Esophagus squamous epithelium (tissue), 5 donors: ENCODE results near the gene BRME1. TPM values are rescaled to one million over a fixed set of nuclear protein-coding genes. Genes with fewer than 3 reads are reported as not detected.

Experiments
- DNase-seq: peaks from one replicate; lab custom pipeline; 2025; lab: John Stamatoyannopoulos, UW
- H3K27ac ChIP-seq, 4 donors: fragments of 200-600 bp; sonication (generic); one replicate each; pipeline ENCODE4 v1.5.1; 2016 to 2019; ENCODE audit warnings: mild to moderate bottlenecking in 1 of 4
- H3K27me3 ChIP-seq, 4 donors: fragments of 200-600 bp; sonication (generic); 1 replicate in 3 of 4; 2 replicates in 1 of 4; pipeline versions ENCODE4 v1.5.1 to v1.6.0; 2017 to 2021; ENCODE audit warnings: antibody characterized with exemption in 1 of 4
- H3K36me3 ChIP-seq, 3 donors: fragments of 200-600 bp; sonication (generic); one replicate each; pipeline ENCODE4 v1.5.1; 2016 to 2019
- H3K4me1 ChIP-seq, 3 donors: fragments of 200-600 bp; sonication (generic); one replicate each; pipeline ENCODE4 v1.5.1; 2017 to 2019
- H3K4me3 ChIP-seq, 4 donors: fragments of 200-600 bp; sonication (generic); 1 replicate in 3 of 4; 2 replicates in 1 of 4; pipeline ENCODE4 v1.5.1; 2016 to 2019; ENCODE audit warnings: mild to moderate bottlenecking in 2 of 4, moderate library complexity in 1 of 4
- H3K9me3 ChIP-seq, 3 donors: fragments of 200-600 bp; sonication (generic); one replicate each; pipeline ENCODE4 v1.5.1; 2016 to 2019
- CTCF ChIP-seq, 6 experiments: fragments of 450-650 bp in 4 of 6; fragments of 200-600 bp in 2 of 6; sonication (generic) in 2 of 6; IDR thresholded peaks; one replicate each; pipeline ENCODE4 v1.5.1; 2016 to 2019; ENCODE audit warnings: antibody characterized with exemption in 6 of 6, mild to moderate bottlenecking in 4 of 6, moderate library complexity in 4 of 6
- POLR2A ChIP-seq, 4 donors: fragments of 450-650 bp; IDR thresholded peaks; one replicate each; pipeline ENCODE4 v1.6.1; 2017; ENCODE audit warnings: antibody characterized with exemption in 4 of 4, mild to moderate bottlenecking in 4 of 4, moderate library complexity in 3 of 4
- WGBS, 2 donors: methylation state at CpG; one replicate each; pipeline ENCODE4 v1.1.5; 2018; 5-methylcytosine and 5-hydroxymethylcytosine counted together
- intact Hi-C: fragments of 100-400 bp; cut with DNase I; formaldehyde crosslinking; loops from one replicate; pipeline ENCODE4 v1.15.0; 2022
- total RNA-seq, 4 donors: library from RNA; depleted of rRNA; stranded (reverse); fragments of >200 nt; gene quantifications; one replicate each; pipeline ENCODE4 v1.1.0, GENCODE V29; 2016
- donor health status: DM: yes; HTN: yes; CAD: no.

The BRME1 gene
- total RNA-seq, 4 donors from 2014 or later: 1.8 to 6.3 (median 4.0) TPM

GRCh38 chr19:13892870-13893269, 13.0 kb downstream of the BRME1 start:
- TF ChIP-seq CTCF (IDR thresholded peaks at IDR 0.05) (no peak), POLR2A (IDR thresholded peaks at IDR 0.05) (no peak)
- 61 to 80% methylated on average over 8 to 9 of the region's 9 CpGs for WGBS, 2 donors
- no peak overlapping the region for H3K27ac ChIP-seq
- H3K4me3 ChIP-seq: no peak overlapping the region
- H3K4me1 ChIP-seq: peaks cover 4 to 14% (median 6%) of the 10 kb centered on the region in 3 donors
- intact Hi-C loops: no loop called here
- no peaks in the 10 kb centered on the region for H3K9me3 ChIP-seq
- H3K36me3 ChIP-seq: peaks cover 0 to 9% (median 0%) of the 10 kb centered on the region in 3 donors
- no peak for DNase-seq
- no peaks in the 10 kb centered on the region for H3K27me3 ChIP-seq

- Histone ChIP-seq H3K36me3 (peaks cover 0 to 9% (median 0%) of the 10 kb centered on the region in 3 donors), H3K27ac (no peak overlapping the region), H3K4me1 (peaks cover 17 to 41% (median 24%) of the 10 kb centered on the region in 3 donors), H3K9me3 (no peaks in the 10 kb centered on the region), H3K27me3 (no peaks in the 10 kb centered on the region), H3K4me3 (no peak overlapping the region)
- WGBS, 2 donors: 77 to 94% methylated on average over 2 to 3 of the region's 13 CpGs
- TF ChIP-seq CTCF (IDR thresholded peaks at IDR 0.05): no peak
- no peak for TF ChIP-seq POLR2A (IDR thresholded peaks at IDR 0.05)
- intact Hi-C loops: no loop called here
- DNase-seq: no peak
Measured at GRCh38 chr19:13890136-13890535, 15.8 kb downstream of the BRME1 start.

- H3K27me3 ChIP-seq: no peaks in the 10 kb centered on the region
- intact Hi-C loops: loop anchor here (10.0 kb wide), 1 partner anchor 187 kb away; the partner anchor contains the start of gene MISP3
- H3K9me3 ChIP-seq: no peaks in the 10 kb centered on the region
- peak overlapping the region; percentile 58 to 95 (median 90) for H3K27ac ChIP-seq
- DNase-seq: no peak
- peak in 1 of 4 donors; percentile 14 for TF ChIP-seq POLR2A (IDR thresholded peaks at IDR 0.05)
- no peak for TF ChIP-seq CTCF (IDR thresholded peaks at IDR 0.05)
- H3K4me1 ChIP-seq: peaks cover 17 to 60% (median 27%) of the 10 kb centered on the region in 3 donors
- WGBS, 2 donors: 47% methylated on average over 3 of the region's 16 CpGs
- H3K36me3 ChIP-seq: peaks cover 0 to 9% (median 0%) of the 10 kb centered on the region in 3 donors
- no peak overlapping the region for H3K4me3 ChIP-seq
Measured at GRCh38 chr19:13888281-13888680, 17.6 kb downstream of the BRME1 start.

- TF ChIP-seq POLR2A (IDR thresholded peaks at IDR 0.05): no peak
- no peak for TF ChIP-seq CTCF (IDR thresholded peaks at IDR 0.05)
- 35 to 43% methylated on average over 3 to 5 of the region's 5 CpGs for WGBS, 2 donors
- Histone ChIP-seq H3K9me3 (no peaks in the 10 kb centered on the region), H3K27me3 (no peaks in the 10 kb centered on the region), H3K27ac (peak overlapping the region; percentile 84 to 95 (median 90)), H3K36me3 (peaks cover 0 to 9% (median 0%) of the 10 kb centered on the region in 3 donors), H3K4me3 (peak overlapping the region in 1 of 4 donors; percentile 29), H3K4me1 (peaks cover 17 to 68% (median 30%) of the 10 kb centered on the region in 3 donors)
- DNase-seq: no peak
- intact Hi-C loops: loop anchor here (10.0 kb wide), 1 partner anchor 187 kb away; the partner anchor contains the start of gene MISP3
Measured at GRCh38 chr19:13887517-13887916, 18.4 kb downstream of the BRME1 start.

GRCh38 chr19:13887018-13887436, 18.9 kb downstream of the BRME1 start:
- intact Hi-C loops: loop anchor here (10.0 kb wide), 1 partner anchor 188 kb away; the partner anchor contains the start of gene MISP3
- Histone ChIP-seq H3K4me3 (peak overlapping the region in 1 of 4 donors; percentile 29), H3K4me1 (peaks cover 17 to 73% (median 33%) of the 10 kb centered on the region in 3 donors), H3K27ac (peak overlapping the region; percentile 84 to 95 (median 90)), H3K27me3 (no peaks in the 10 kb centered on the region), H3K9me3 (no peaks in the 10 kb centered on the region), H3K36me3 (peaks cover 0 to 6% (median 0%) of the 10 kb centered on the region in 3 donors)
- 18 to 43% methylated on average over 1 to 6 of the region's 16 CpGs for WGBS, 2 donors
- no peak for DNase-seq
- TF ChIP-seq CTCF (IDR thresholded peaks at IDR 0.05): no peak
- no peak for TF ChIP-seq POLR2A (IDR thresholded peaks at IDR 0.05)
